DMS79 (cell line): ENCODE measurements around the gene OR2F1.
"Not testable (repeated sequence)": the region's sequence is repeated elsewhere in the genome, so short reads cannot be mapped to it uniquely, and the experiment has no call there.

Experiments used
- DNase-seq: peaks from one replicate; lab custom pipeline; 2025; lab: John Stamatoyannopoulos, UW

OR2F1 gene

DNA sequence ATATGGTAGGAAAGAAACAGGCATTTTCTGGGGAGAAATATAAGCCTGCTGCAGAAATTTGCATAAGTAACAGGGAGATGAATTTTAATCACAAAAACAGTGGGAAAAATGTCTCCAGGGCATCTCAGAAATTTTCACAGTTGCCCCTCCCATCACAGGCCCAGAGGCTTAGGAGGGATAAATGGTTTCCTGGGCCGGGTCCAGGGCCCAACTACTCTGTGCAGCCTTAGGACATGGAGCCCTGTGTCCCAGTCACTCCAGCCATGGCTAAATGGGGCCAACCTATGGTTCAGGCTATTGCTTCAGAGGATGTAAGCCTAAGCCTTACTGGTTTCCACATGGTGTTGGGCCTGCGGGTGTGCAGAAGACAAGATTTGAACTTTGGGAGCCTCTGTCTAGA, 54.7 kb downstream of the OR2F1 start:
- DNase-seq: no peak

- DNase-seq: not testable (repeated sequence)
Observed at GRCh38 chr7:144010061-144010460, 55.4 kb downstream of the OR2F1 start.

GRCh38 chr7:144010821-144011220, 56.2 kb downstream of the OR2F1 start:
- DNase-seq: not testable (repeated sequence)

DNA sequence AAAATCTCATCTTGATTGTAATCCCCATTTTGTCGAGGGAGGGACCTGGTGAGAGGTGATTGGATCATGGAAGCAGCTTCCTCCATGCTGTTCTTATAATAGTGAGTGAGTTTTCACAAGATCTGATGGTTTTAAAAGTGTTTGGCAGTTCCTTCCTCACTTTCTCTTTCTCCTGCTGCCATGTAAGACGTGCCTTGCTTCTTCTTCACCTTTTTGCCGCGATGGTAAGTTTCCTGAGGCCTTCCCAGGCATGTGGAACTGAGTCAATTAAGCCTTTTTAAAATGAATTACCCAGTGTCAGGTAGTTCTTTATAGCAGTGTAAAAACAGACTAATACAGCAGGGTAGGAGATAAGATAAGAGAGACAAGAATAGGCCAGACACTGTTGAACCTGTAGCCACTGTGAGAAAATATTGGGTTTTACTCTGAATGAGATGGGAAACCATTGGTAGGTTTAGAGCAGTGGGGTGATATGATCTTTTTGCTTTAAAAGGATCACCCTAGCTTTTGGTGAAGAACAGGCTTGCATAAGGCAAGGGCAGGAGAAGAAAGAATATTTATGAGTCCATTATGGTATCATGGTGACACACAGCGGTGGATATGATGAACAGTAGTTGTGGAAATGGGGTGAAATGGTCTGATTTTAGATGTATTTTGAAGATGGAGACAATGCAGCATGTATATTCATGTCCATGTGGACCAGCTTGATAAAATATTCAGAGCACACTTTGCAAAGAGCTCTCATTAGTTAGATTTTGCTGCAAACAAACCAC, 57.0 kb downstream of the OR2F1 start:
- no peak for DNase-seq
